Astrocyte (in vitro differentiated cells and primary cell): ENCODE data around the gene ING3. TPM values are rescaled to one million over a fixed set of nuclear protein-coding genes. Genes with fewer than 3 reads are reported as not detected.
A peak's percentile ranks its signal among the peaks of the same experiment; 100 is the strongest.

ENCODE experiments used
- DNase-seq: peaks from one replicate; pipeline ENCODE4 v3.0.0-alpha.2; 2010; ENCODE audit warnings: low read depth
- FAIRE-seq: peaks from 2 replicates; lab custom pipeline; 2011; peaks lifted over from hg19 to GRCh38; lab: Jason Lieb, UNC
- H2AFZ ChIP-seq: 2 replicates; pipeline ENCODE4 v1.6.0; 2012; ENCODE audit warnings: low read depth, low read length, inconsistent platforms
- H3K27ac ChIP-seq: 2 replicates; pipeline ENCODE4 v1.5.1; 2011; ENCODE audit warnings: low read depth, low read length, inconsistent platforms
- H3K27me3 ChIP-seq: 2 replicates; pipeline ENCODE4 v1.6.0; 2011; ENCODE audit warnings: low read length, inconsistent platforms; ENCODE audit not compliant: insufficient read depth
- H3K36me3 ChIP-seq: 2 replicates; pipeline ENCODE4 v1.5.1; 2011; ENCODE audit warnings: low read length, inconsistent platforms; ENCODE audit not compliant: insufficient read depth
- H3K4me1 ChIP-seq: 2 replicates; pipeline ENCODE4 v1.5.1; 2011; ENCODE audit warnings: low read length, inconsistent platforms; ENCODE audit not compliant: insufficient read depth
- H3K4me2 ChIP-seq: 2 replicates; pipeline ENCODE4 v1.6.0; 2012; ENCODE audit warnings: low read length, inconsistent platforms
- H3K4me3 ChIP-seq: 2 replicates; pipeline ENCODE4 v1.5.1; 2011; ENCODE audit warnings: low read depth, mild to moderate bottlenecking, low read length, inconsistent platforms; ENCODE audit not compliant: insufficient read depth
- H3K79me2 ChIP-seq: 2 replicates; pipeline ENCODE4 v1.6.0; 2012; ENCODE audit warnings: mild to moderate bottlenecking, low read length, inconsistent platforms; ENCODE audit not compliant: insufficient read depth
- H3K9ac ChIP-seq: 2 replicates; pipeline ENCODE4 v1.6.0; 2012; ENCODE audit warnings: mild to moderate bottlenecking, low read length, inconsistent platforms
- H3K9me3 ChIP-seq: 2 replicates; pipeline ENCODE4 v1.5.1; 2012; ENCODE audit warnings: low read depth, mild to moderate bottlenecking, low read length, inconsistent platforms; ENCODE audit not compliant: insufficient read depth
- H4K20me1 ChIP-seq: 2 replicates; pipeline ENCODE4 v1.6.0; 2012; ENCODE audit warnings: low read length, inconsistent platforms; ENCODE audit not compliant: insufficient read depth
- H3K27ac Mint-ChIP-seq: one replicate; pipeline ENCODE4 v1.8.0; 2021; ENCODE audit warnings: mild to moderate bottlenecking, mixed read lengths; ENCODE audit not compliant: unreplicated experiment
- H3K27me3 Mint-ChIP-seq: one replicate; pipeline ENCODE4 v1.8.0; 2021; ENCODE audit warnings: low read depth, mixed read lengths; ENCODE audit not compliant: unreplicated experiment
- H3K36me3 Mint-ChIP-seq: one replicate; pipeline ENCODE4 v1.8.0; 2021; ENCODE audit warnings: low read depth, mixed read lengths; ENCODE audit not compliant: unreplicated experiment
- H3K4me1 Mint-ChIP-seq: one replicate; pipeline ENCODE4 v1.8.0; 2021; ENCODE audit warnings: low read depth, mixed read lengths; ENCODE audit not compliant: unreplicated experiment
- H3K4me3 Mint-ChIP-seq: one replicate; pipeline ENCODE4 v1.8.0; 2021; ENCODE audit warnings: mild to moderate bottlenecking, moderate library complexity, mixed read lengths; ENCODE audit not compliant: unreplicated experiment
- H3K9me3 Mint-ChIP-seq: one replicate; pipeline ENCODE4 v1.8.0; 2021; ENCODE audit warnings: mild to moderate bottlenecking, mixed read lengths; ENCODE audit not compliant: unreplicated experiment
- EZH2 ChIP-seq: IDR thresholded peaks from 2 replicates; pipeline ENCODE4 v1.6.1; 2012; ENCODE audit warnings: mild to moderate bottlenecking, low read length, inconsistent platforms; ENCODE audit not compliant: insufficient read depth
- total RNA-seq: library from RNA; stranded (reverse); gene quantifications from 2 replicates; pipeline ENCODE4 v1.2.1, GENCODE V29; 2021
- TF ChIP-seq, protein P1 (sequence below): IDR thresholded peaks from 2 replicates; pipeline ENCODE4 v1.5.1; 2011; ENCODE audit warnings: low read depth, mild to moderate bottlenecking, inconsistent platforms, low read length, moderate library complexity; ENCODE audit not compliant: insufficient read depth

The ING3 gene
- total RNA-seq, 1 donor from 2014 or later, result 8.6 TPM

DNA sequence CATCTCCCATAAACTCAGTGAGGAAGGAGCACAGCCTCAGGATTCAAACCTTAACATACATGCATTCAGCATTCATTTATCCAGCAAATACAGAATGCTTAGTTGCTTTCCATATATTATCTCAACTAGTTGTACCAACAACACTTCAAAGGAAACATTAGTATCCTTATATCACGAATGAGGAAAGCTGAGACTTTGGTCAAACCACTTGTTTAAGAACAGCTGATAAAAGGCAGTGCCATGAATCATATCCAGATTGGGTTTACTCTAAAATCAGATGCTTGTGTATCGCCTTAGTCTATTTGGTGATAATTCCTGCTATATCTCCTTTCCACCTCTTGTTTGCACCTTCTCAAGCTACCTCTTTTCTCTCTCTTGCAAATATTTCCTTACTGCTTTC is 36.1 kb downstream of the ING3 start:
- H3K9ac ChIP-seq, result no peak overlapping the region
- H3K4me2 ChIP-seq, result no peak overlapping the region
- TF ChIP-seq EZH2, result no peak
- TF ChIP-seq, protein P1, sequence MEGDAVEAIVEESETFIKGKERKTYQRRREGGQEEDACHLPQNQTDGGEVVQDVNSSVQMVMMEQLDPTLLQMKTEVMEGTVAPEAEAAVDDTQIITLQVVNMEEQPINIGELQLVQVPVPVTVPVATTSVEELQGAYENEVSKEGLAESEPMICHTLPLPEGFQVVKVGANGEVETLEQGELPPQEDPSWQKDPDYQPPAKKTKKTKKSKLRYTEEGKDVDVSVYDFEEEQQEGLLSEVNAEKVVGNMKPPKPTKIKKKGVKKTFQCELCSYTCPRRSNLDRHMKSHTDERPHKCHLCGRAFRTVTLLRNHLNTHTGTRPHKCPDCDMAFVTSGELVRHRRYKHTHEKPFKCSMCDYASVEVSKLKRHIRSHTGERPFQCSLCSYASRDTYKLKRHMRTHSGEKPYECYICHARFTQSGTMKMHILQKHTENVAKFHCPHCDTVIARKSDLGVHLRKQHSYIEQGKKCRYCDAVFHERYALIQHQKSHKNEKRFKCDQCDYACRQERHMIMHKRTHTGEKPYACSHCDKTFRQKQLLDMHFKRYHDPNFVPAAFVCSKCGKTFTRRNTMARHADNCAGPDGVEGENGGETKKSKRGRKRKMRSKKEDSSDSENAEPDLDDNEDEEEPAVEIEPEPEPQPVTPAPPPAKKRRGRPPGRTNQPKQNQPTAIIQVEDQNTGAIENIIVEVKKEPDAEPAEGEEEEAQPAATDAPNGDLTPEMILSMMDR, result no peak
- no peak overlapping the region for H3K4me3 ChIP-seq
- H3K27me3 ChIP-seq, result no peaks in the 10 kb centered on the region
- no peaks in the 10 kb centered on the region for H4K20me1 ChIP-seq
- no peaks in the 10 kb centered on the region for H3K36me3 Mint-ChIP-seq
- DNase-seq (no peak), FAIRE-seq (no peak)
- no peaks in the 10 kb centered on the region for H3K9me3 Mint-ChIP-seq
- no peaks in the 10 kb centered on the region for H3K9me3 ChIP-seq
- H3K79me2 ChIP-seq, result no peaks in the 10 kb centered on the region
- peaks cover 27% of the 10 kb centered on the region for H3K4me1 Mint-ChIP-seq
- no peak overlapping the region for H3K27ac Mint-ChIP-seq
- H3K36me3 ChIP-seq, result no peaks in the 10 kb centered on the region
- no peak overlapping the region for H3K27ac ChIP-seq
- peaks cover 26% of the 10 kb centered on the region for H3K4me1 ChIP-seq
- H3K4me3 Mint-ChIP-seq, result no peak overlapping the region
- H2AFZ ChIP-seq, result no peak overlapping the region
- H3K27me3 Mint-ChIP-seq, result no peaks in the 10 kb centered on the region

DNA sequence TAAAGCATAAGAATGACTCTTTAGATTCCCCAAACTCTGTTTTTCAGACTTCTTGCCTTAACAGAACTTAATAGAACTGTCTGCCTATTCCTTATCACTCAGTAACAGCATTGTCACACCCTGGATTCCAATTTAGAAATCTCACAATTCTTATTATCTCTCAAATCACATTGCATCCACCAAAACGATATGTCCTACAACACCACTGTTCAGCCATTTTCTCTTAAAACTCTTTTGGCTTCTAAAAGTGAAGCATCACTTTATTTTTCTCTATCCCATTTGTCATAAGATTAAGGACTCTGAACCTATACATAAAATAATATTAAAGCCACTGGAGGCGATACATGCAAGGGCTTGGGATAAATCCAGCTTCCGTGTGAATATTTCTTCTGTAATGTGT is 36.7 kb downstream of the ING3 start:
- no peak overlapping the region for H3K27ac ChIP-seq
- H4K20me1 ChIP-seq, result no peaks in the 10 kb centered on the region
- no peaks in the 10 kb centered on the region for H3K27me3 ChIP-seq
- no peak overlapping the region for H3K9ac ChIP-seq
- H3K4me3 ChIP-seq, result no peak overlapping the region
- peaks cover 1% of the 10 kb centered on the region for H3K79me2 ChIP-seq
- H3K27ac Mint-ChIP-seq, result no peak overlapping the region
- H3K9me3 ChIP-seq, result no peaks in the 10 kb centered on the region
- no peaks in the 10 kb centered on the region for H3K36me3 ChIP-seq
- H3K4me1 Mint-ChIP-seq, result peaks cover 23% of the 10 kb centered on the region
- H3K9me3 Mint-ChIP-seq, result no peaks in the 10 kb centered on the region
- H3K27me3 Mint-ChIP-seq, result no peaks in the 10 kb centered on the region
- no peak overlapping the region for H3K4me2 ChIP-seq
- H3K4me3 Mint-ChIP-seq, result no peak overlapping the region
- no peak for TF ChIP-seq EZH2
- TF ChIP-seq, protein P1, result no peak
- DNase-seq (no peak), FAIRE-seq (peak; percentile 45)
- H3K4me1 ChIP-seq, result peaks cover 20% of the 10 kb centered on the region
- no peaks in the 10 kb centered on the region for H3K36me3 Mint-ChIP-seq
- no peak overlapping the region for H2AFZ ChIP-seq

DNA sequence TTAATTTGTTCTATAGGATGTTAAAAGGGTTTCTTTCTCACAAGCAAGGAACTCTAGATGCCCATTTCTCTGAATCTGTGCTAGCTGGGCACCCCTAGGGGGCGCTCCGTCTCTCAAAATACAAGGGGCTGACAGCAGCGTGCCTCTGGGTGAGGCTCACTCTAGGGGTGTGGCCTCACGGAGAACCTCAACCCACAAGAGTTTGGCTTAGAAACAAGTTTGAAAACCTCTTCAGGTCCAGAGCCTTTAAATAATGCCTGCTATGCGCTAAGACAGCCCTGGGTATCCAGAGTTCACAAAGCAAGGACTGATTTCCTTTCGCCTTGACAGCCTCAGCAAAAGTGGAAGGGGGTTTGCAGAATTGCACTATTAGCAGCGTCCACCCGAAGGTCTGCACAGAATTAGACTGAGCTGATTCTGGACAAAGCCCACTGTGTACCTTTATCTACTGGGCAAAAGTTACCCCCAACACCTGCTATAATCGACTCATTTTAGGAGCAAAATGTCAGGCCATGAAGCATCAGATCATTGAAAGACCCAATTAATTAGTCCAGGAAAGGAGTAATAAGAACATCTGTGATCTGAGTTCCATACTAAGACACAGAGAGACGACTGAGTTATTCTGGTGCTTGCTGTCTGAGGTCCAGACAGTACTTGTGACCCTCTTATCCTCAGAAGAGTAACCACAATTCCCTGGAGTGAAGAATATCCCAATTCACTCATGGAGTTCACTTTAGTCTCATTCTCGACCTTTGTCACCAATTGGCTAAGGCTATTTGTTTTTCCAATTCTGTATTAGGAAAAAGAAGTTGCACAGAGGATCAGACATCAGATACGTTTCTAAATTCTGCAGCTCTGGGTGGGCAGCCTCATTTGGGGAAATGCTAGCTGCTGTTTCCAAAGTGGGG is 37.4 kb downstream of the ING3 start:
- Mint-ChIP-seq H3K9me3 (no peaks in the 10 kb centered on the region), H3K27ac (no peak overlapping the region), H3K4me1 (peaks cover 22% of the 10 kb centered on the region), H3K27me3 (no peaks in the 10 kb centered on the region), H3K36me3 (no peaks in the 10 kb centered on the region), H3K4me3 (peak overlapping the region; percentile 78)
- Histone ChIP-seq H3K4me1 (peaks cover 16% of the 10 kb centered on the region), H3K4me3 (peak overlapping the region; percentile 71), H3K4me2 (peak overlapping the region; percentile 87), H3K36me3 (no peaks in the 10 kb centered on the region), H3K9ac (peak overlapping the region; percentile 82), H3K27ac (peak overlapping the region; percentile 52), H3K27me3 (no peaks in the 10 kb centered on the region), H4K20me1 (no peaks in the 10 kb centered on the region), H3K9me3 (no peaks in the 10 kb centered on the region), H3K79me2 (peaks cover 4% of the 10 kb centered on the region), H2AFZ (peak overlapping the region; percentile 64)
- no peak for TF ChIP-seq EZH2
- TF ChIP-seq, protein P1, result peak; percentile 98
- FAIRE-seq, result peak; percentile 81
- DNase-seq, result peak; percentile 86
